Measurements from ENCODE around the gene SPRN. TPM values are rescaled to one million over a fixed set of nuclear protein-coding genes. Genes with fewer than 3 reads are reported as not detected.

Gene SPRN, protein sequence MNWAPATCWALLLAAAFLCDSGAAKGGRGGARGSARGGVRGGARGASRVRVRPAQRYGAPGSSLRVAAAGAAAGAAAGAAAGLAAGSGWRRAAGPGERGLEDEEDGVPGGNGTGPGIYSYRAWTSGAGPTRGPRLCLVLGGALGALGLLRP
- total RNA-seq = under 0.01 TPM in 2 replicates

DNA sequence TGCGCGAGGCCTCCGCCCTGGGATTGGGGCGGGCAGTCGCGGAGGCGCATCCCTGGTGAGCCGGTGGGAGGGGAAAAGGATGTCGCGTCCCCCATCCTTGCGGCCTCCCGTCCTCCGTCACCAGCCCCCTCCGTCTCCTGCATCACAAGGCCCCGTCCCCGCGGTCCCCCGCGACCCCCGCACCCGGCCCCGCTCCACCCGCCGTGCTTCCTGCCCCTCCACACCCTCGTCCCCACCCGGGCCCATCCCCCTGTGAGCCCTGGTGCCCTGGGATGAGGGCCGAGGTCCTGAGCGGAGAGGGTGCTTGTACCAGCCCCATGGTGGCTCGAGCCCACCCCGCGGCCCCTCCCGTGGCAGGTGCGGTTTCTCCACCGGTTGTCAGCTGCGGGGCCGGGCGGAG lies at the start of gene SPRN:
Gene SPRN, minus strand, starts transcription at position 25 of the 400 bp plus-strand sequence. CDS start 944 bp downstream, outside the sequence.

DNA sequence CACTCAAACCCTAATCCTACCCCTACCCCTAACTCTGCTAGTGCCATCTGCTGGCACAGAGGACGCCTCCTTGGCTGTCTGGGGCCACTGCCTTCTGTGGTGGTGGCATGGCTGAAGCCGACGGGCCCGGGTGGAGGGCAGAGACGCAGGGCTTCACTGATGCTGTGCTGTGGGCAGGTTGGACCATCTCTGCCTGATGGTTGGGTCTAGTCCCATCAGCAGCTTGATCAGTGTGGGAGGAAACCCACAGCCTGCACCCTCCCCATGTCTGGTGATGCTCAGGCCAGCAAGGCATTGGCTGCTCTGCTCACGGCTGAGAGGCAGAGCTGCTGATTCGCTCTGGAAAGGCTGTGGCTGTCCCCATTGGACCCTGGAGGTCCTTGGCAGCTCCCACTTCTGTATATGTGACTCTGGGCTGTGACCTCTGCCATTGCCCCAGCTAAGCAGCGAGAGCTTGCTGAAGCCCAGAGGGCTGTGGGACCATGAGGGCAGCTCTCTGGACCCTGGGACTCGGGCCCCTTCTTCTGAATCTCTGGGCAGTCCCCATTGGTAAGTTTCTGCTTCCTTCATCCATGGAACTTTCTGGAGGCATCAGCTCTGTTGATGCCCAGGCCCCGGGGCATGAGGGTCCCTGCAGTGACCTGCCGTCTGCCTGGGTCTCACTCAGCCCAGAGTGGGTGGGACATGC lies 29.2 kb upstream of the SPRN start, which contains the start of gene SCART1:
Gene SCART1, plus strand, starts transcription at position 430 of the 688 bp plus-strand sequence. Its CDS starts 53 bp downstream, at position 483.

DNA sequence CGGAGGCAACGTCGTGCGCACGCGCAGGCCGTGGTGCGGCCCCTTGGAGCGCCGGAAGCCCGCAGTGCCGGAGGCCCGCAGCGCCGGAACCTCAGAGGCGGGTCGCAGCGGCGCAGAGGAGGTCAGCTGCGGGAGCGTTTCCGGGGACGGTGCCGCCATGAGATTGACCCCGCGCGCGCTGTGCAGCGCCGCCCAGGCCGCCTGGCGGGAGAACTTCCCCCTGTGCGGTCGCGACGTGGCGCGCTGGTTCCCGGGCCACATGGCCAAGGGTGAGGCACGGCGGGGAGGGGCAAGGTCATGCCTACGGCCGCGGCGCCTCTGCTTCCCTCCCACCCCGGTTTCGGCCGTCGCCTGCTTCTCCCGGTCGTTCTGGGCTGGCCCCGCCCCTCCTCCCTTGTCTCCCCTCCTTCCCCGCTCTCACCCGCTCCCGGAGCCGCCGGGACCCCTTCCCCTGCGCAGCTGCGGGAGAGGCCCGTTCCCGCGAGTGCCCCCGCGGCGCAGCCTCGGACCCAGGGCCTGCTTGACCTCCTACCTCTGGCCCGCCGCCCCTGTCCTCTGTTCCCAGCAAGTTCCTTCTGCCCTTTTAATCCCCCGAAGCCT lies 30.3 kb downstream of the SPRN start, which contains the start of gene MTG1:
Gene MTG1, plus strand, starts transcription at position 94 of the 600 bp plus-strand sequence. Its CDS starts 64 bp downstream, at position 158.

DNA sequence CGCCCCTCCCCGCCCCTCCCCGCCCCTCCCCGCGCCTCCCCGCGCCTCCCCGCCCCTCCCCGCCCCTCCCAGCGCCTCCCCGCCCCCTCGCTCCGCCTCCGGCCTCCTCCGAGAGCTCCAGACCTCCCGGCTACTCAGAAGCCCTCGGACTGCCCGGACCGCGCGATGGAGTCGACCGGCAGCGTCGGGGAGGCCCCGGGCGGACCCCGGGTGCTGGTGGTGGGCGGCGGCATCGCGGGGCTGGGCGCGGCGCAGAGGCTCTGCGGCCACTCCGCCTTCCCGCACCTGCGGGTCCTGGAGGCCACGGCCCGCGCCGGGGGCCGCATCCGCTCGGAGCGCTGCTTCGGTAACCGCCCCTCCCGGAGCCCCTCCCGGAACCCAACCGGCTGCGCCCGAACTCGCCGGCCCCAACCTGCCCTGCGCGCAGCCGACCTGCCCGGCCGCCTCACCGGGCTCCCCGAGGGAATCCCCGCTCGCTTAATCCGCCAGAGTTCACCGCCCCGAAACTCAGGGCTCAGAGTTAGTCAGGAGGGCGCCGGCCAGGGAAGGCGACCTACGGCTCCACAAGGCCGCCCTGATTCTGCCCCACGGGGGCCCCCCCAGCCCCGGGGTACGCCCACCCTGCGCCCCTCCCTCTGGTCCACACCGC lies 45.1 kb downstream of the SPRN start, which contains the start of gene PAOX:
Gene PAOX, plus strand, starts transcription at position 111 of the 649 bp plus-strand sequence. Its CDS starts 55 bp downstream, at position 166.

DNA sequence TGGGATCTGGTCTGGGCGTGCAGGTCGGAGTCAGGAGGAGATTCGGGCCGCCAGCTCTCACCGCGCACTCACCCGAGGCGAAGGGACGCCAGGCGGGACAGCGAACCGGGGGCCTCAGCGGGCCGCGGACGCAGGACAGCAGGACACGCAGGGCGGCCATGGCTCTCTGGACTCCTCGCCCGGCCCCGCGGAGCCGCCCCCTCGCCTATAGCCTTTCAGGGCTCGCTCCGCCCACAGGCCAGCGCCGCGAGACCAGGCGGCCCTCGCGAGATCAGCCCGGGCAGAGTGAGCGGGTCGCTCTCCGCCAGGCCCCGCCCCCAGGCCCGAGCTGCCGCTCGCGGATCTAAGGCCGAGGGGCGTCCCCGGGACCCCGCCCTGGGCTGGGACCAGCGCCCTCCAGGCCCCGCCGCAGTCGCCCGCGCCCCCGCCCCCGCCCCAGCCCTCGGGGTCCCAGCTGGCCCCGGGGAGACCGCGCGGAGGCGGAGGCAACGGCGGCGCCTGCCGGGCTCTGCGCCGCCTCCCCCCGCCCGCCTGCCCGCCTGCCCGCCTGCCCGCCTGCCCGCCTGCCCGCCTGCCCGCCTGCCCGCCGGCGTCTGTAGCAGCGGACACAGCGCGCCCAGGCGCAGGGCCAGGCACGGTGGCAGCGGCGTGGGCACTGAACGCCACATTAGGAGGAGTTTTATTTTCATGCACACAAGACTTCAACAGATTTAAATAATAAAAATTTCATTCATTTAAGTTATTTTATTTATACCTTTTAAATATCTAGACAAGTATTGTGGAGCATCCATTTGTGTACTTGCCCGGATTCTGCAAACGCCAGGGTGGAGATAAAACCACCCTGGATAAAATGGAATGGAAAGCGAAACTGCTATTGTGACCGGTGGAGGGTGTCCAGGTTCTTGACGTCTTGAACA lies 51.0 kb downstream of the SPRN start, which contains the start of gene ECHS1:
Gene ECHS1, minus strand, starts transcription at position 181 of the 917 bp plus-strand sequence. Its CDS starts 21 bp downstream, at position 160.

Small RNA genes lying within 50 kb of the gene (small RNA-seq; reads per million reads assigned to genes)
- gene AL360181.4 (ENCODE audit: low replicate concordance) (not detected), gene MIR3944 (ENCODE audit: low replicate concordance) (not detected)

Other genes starting within 250 kb of the SPRN start
- not detected in 2 replicates for gene UTF1, start 194.4 kb downstream of the SPRN start, total RNA-seq
- gene VENTX, start 186.8 kb downstream of the SPRN start, total RNA-seq = not detected in 2 replicates
- gene ADAM8, start 147.8 kb downstream of the SPRN start, total RNA-seq = 2.6 and 18.3 TPM in 2 replicates
- gene TUBGCP2, start 115.8 kb downstream of the SPRN start, total RNA-seq = 58.6 and 122 TPM in 2 replicates
- gene ZNF511, start 115.7 kb downstream of the SPRN start, total RNA-seq = 15.1 and 40.2 TPM in 2 replicates
- gene CALY, start 87.7 kb downstream of the SPRN start, total RNA-seq = not detected in 2 replicates
- not detected in 2 replicates for gene PRAP1, start 77.3 kb downstream of the SPRN start, total RNA-seq
- gene FUOM, start 66.6 kb downstream of the SPRN start, total RNA-seq = 7.7 and 10.1 TPM in 2 replicates
- gene ECHS1, start 51.3 kb downstream of the SPRN start, total RNA-seq = 49.7 and 62.7 TPM in 2 replicates
- gene PAOX, start 45.4 kb downstream of the SPRN start, total RNA-seq = 7.9 and 8.5 TPM in 2 replicates
- gene MTG1, start 30.5 kb downstream of the SPRN start, total RNA-seq = 33.9 and 36.1 TPM in 2 replicates
- 2.1 and 3.1 TPM in 2 replicates for gene SCART1, start 29.3 kb upstream of the SPRN start, total RNA-seq
- gene CYP2E1, start 102.7 kb upstream of the SPRN start, total RNA-seq = 0.57 and 3.5 TPM in 2 replicates
- gene SYCE1, start 141.0 kb upstream of the SPRN start, total RNA-seq = 8.3 and 9.7 TPM in 2 replicates
- not detected in 2 replicates for gene FRG2B, start 202.2 kb upstream of the SPRN start, total RNA-seq